NCI-H2227 treated with DMSO at 0.1 percent for 48 hours (cell line): ENCODE data around the gene TDRD15.
A peak's percentile ranks its signal among the peaks of the same experiment; 100 is the strongest.
"Not testable (repeated sequence)": the region's sequence is repeated elsewhere in the genome, so short reads cannot be mapped to it uniquely, and the experiment has no call there.

Source experiments
- DNase-seq: peaks from one replicate; lab custom pipeline; 2025; lab: John Stamatoyannopoulos, UW

Gene TDRD15

DNA sequence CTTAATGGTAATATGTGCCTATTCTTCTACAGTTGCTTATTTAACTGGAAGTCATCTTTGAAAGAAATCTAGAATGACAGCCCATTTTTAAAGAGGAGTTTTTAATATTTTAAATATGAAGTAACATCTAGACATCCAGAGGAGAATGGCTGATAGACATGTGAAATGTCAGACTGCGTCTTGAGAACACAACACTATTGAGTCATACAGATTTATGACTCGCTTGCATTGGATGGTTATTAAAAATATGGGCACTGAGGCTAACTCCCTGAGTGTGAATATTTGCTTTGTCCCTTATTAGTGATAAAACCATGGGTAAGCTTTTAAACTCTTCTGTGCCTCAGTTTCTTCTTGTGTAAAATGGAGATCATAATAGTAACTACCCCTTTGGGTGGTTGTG lies 22.9 kb downstream of the TDRD15 start:
- DNase-seq, result no peak

GRCh38 chr2:21148718-21149117 lies 24.9 kb downstream of the TDRD15 start:
- no peak for DNase-seq

DNA sequence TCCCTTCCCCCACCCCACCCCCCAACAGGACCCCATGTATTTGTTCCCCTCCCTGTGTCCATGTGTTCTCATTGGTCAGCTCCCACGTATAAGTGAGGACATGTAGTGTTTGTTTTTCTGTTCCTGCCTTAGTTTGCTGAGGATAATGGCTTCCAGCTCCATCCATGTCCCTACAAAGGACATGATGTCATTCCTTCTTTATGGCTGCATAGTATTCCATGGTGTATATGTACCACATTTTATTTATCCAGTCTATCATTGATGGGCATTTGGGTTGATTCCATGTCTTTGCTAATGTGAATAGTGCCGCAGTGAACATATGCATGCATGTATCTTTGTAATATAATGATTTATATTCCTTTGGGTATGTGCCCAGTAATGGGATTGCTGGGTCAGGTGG lies 27.5 kb downstream of the TDRD15 start:
- not testable (repeated sequence) for DNase-seq

DNA sequence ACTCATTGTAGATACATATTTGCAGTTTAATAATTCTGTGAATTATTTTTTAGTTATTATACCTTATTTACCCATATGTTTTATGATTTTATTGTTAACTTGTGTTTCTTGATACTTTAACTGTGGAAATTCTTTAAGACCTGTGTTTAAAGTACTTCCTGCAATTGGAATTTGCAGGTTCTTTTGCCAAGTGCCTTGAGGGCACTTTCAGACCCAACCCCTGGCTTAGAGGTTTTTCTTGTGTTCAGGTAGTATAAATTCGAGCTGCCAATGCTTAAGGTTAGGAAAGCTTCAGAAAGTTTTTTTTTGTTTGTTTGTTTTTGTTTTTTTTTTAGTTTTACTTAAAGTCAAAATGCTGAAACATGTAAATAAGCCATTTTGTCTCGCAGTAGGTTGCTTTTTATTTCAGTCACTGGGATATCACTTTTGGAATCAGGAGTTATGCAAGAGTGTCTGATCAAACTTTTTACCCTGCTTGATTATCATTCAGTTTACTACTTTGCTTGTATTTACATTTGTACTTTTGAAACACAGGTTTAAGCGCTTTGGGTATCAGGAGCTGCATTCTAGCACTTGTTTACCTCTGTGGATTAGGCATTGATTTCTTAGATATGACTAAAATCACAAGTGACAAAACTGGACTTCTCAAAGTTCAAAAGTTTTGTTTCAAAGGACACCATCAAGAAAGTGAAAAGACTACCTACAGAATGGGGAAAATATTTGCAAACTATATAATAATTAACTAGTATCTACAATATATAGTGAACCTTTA lies 31.8 kb downstream of the TDRD15 start:
- DNase-seq, result no peak

GRCh38 chr2:21161122-21161521 lies 37.4 kb downstream of the TDRD15 start:
- no peak for DNase-seq

- DNase-seq, result no peak
Observed at GRCh38 chr2:21161832-21162614, 38.3 kb downstream of the TDRD15 start.

DNA sequence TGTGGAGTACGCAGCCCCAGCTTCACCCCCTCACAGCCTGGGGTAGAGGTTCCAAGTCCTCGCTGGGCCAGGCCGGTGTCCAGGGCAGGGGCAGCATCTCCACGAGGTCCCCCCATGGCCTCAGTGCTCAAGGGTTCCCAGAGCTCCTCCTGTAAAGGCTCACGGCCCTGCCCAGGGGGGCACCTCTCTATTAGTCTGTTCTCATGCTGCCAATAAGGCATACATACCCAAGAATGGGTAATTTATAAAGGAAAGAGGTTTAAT lies 38.8 kb downstream of the TDRD15 start:
- no peak for DNase-seq

- DNase-seq, result no peak
Observed at GRCh38 chr2:21163213-21163612, 39.4 kb downstream of the TDRD15 start.

DNA sequence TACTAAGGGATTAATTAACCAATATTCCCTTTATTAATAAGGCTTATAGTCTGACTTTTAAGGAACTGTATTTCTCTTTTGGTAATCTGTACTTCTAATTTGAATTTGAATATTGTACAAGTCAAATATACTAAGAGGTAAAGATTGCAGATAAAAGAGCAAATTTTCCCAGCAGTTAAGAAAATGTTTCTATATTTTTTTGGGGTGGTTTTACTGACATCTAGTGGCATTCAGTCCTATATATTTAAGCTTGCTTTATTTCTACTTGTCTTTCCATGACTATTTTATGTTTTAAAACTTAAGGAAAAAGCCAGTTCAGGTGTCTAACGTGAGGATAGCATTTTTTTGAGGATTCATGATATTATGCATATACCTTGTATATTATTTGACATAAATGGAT lies 41.6 kb downstream of the TDRD15 start:
- no peak for DNase-seq

DNA sequence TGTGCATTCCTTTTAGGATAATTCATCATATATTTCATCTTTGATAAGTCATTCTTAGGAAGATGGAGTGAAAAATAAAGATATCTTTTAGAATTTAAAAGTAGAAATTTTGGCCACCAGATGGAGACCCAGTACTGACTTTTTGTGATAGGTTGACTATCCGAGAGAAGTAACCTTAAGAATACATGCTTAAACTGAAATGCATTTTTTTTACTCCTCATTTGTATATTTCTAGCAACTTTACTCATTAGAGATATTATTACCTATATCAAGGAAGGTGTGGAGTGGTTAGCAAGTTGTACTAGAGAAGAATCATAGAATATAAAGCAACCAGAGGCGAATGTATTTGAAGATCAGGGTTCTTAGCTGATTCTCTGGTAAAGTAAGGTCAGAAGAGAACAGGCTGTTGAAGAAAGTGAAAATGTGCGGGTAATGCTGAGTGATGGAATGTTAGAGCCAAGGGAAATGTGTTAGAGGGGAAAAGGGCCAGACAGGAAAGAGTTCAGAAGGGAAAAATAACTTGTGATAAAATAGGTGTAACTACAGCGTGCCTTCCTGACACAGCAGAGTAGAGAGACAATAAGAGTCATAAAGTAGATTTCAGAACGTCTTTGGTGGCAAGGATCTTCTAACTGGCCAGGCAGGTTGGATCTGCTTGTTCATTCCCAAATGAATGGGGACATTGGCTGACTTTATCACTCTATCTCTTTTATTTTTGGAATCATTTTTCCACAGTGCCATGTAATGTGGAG lies 52.3 kb downstream of the TDRD15 start:
- DNase-seq, result peak; percentile 31

GRCh38 chr2:21181957-21182356 lies 58.2 kb downstream of the TDRD15 start:
- DNase-seq, result no peak

GRCh38 chr2:21183306-21183705 lies 59.5 kb downstream of the TDRD15 start:
- no peak for DNase-seq

- DNase-seq, result no peak
Observed at GRCh38 chr2:21183726-21184125, 60.0 kb downstream of the TDRD15 start.

DNA sequence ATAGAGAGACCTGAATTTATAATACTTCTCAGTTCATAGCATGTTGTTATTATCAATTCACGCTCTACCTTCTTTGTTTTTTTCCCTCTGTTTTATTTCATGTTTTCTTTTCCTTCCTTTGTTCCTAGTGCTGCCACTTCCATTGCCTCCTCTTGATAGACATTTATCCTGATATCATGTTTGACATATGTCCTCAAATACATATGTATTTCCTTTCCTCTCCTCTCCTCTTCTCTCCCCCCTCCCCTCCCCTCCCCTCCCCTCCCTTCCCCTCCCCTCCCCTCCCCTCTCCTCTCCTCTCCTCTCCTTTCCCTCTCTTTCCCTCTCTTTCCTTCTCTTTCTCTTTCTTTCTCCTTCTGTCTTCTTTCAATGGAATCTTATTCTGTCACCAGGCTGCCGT lies 67.8 kb downstream of the TDRD15 start:
- no peak for DNase-seq
